ENCODE measurements around the gene DISP1.
"Not testable (repeated sequence)": the region's sequence is repeated elsewhere in the genome, so short reads cannot be mapped to it uniquely, and the experiment has no call there.

DISP1 gene

DNA sequence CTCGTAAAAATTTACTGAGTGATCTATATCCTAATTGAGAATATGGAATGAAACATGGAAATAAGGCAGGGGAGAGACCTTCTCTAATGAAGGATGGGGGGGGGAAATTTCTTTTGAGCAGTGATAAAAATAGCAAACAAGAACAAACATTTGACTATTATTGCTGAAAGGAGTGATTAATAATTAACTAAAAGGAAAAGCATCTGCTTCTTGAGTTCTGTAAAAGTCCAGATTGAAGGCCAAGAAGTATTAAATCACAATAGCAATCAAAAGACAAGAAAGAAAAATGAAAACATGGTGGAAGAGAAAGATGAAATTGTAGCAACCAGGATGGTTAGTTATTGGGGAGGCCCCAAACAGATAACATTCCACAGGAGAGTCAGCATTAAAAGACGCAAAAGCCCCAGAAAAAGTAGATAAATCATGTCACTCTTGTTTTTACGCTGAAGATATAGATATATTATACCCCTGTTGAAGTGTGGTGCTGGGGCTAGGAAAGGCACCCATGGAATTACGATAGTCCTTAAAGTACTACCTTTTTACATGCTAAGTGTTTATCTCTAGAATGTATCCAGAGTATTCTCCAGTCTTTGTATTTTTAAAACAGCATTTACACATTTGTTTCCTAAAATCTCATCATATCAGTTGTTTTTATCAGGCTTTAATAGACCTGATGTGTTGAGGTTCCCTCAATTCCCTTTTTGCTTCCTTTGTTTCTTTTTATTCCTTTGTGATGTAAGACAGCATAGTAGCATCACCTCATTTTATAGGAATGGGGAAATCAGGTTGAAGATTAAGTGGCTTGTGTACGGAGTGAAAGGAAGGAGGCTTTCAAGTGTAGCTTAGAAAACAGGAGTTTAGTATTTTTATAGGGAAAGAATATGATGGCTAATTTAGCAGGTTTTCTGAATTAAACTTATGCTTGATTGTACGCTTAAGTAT, 28.9 kb downstream of the DISP1 start:
- H3K4me3 ChIP-seq (ENCODE audit: low read depth, low read length) = no peak overlapping the region
- no peak overlapping the region for H2AFZ ChIP-seq
- H3K9ac ChIP-seq = no peak overlapping the region

DNA sequence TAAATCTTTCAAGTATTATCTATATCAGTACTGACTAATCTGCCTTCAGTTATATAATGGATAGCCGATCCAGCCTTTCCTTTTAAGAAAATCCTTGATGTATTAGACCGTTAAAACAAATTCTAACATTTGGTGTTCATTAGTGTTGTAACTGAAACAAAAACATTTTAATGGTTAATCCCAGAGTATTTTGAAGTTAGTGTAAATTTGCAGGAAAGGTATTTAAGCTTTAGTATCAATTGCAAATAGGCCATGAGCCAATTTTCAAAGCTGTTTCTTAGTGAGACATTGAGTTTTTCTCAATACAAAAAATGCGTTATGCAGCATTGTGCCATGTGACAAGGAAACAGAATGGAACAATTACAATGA, 29.6 kb downstream of the DISP1 start:
- no peak overlapping the region for H3K27ac ChIP-seq

More for the DNA sequence above, 28.9 kb downstream of the DISP1 start:
- no peaks in the 10 kb centered on the region for H3K27me3 ChIP-seq (ENCODE audit: control insufficient read depth, insufficient read depth, low read length)
- H3K79me2 ChIP-seq = peaks cover 2% of the 10 kb centered on the region
- H3K36me3 ChIP-seq (ENCODE audit: control insufficient read depth, insufficient read depth, low read length) = no peaks in the 10 kb centered on the region
- no peak overlapping the region for H3K27ac ChIP-seq
- no peak overlapping the region for H3K4me2 ChIP-seq (ENCODE audit: low read length)
- no peaks in the 10 kb centered on the region for H3K9me3 ChIP-seq (ENCODE audit: control insufficient read depth, low read length)
- no peaks in the 10 kb centered on the region for H3K4me1 ChIP-seq
- TF ChIP-seq, protein P1, sequence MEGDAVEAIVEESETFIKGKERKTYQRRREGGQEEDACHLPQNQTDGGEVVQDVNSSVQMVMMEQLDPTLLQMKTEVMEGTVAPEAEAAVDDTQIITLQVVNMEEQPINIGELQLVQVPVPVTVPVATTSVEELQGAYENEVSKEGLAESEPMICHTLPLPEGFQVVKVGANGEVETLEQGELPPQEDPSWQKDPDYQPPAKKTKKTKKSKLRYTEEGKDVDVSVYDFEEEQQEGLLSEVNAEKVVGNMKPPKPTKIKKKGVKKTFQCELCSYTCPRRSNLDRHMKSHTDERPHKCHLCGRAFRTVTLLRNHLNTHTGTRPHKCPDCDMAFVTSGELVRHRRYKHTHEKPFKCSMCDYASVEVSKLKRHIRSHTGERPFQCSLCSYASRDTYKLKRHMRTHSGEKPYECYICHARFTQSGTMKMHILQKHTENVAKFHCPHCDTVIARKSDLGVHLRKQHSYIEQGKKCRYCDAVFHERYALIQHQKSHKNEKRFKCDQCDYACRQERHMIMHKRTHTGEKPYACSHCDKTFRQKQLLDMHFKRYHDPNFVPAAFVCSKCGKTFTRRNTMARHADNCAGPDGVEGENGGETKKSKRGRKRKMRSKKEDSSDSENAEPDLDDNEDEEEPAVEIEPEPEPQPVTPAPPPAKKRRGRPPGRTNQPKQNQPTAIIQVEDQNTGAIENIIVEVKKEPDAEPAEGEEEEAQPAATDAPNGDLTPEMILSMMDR (IDR thresholded peaks at IDR 0.05) = no peak

DNA sequence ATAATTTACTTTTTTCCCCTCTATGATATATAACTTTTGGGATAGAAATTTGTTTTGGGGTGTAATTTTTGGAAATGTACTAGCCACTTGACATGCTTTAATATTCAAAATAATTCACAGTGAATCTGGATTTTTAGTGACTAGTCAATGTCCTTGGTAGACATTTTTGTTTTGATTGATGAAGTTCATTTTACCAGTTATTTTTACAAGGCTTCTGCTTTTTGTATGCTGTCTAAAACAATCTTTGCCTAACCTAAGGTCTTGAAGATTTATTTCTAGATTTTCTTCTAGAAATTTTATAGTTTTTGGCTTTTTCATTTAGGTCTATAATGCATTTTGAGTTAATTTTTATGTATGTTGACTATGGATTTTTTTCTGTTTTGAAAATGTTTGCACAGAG, 30.9 kb downstream of the DISP1 start:
- Histone ChIP-seq H3K27me3 (ENCODE audit: control insufficient read depth, insufficient read depth, low read length) (no peaks in the 10 kb centered on the region), H3K36me3 (ENCODE audit: control insufficient read depth, insufficient read depth, low read length) (no peaks in the 10 kb centered on the region), H3K27ac (no peak overlapping the region), H3K79me2 (peaks cover 2% of the 10 kb centered on the region), H3K4me3 (ENCODE audit: low read depth, low read length) (no peak overlapping the region), H3K9me3 (ENCODE audit: control insufficient read depth, low read length) (no peaks in the 10 kb centered on the region), H3K9ac (no peak overlapping the region), H2AFZ (no peak overlapping the region), H3K4me1 (no peaks in the 10 kb centered on the region), H3K4me2 (ENCODE audit: low read length) (no peak overlapping the region)
- TF ChIP-seq, protein P1 (IDR thresholded peaks at IDR 0.05) = no peak

More for the DNA sequence above, 29.6 kb downstream of the DISP1 start:
- Histone ChIP-seq H3K9ac (no peak overlapping the region), H3K79me2 (peaks cover 2% of the 10 kb centered on the region), H3K4me1 (no peaks in the 10 kb centered on the region), H3K4me2 (ENCODE audit: low read length) (no peak overlapping the region), H3K27me3 (ENCODE audit: control insufficient read depth, insufficient read depth, low read length) (no peaks in the 10 kb centered on the region), H3K9me3 (ENCODE audit: control insufficient read depth, low read length) (no peaks in the 10 kb centered on the region), H3K4me3 (ENCODE audit: low read depth, low read length) (no peak overlapping the region), H3K36me3 (ENCODE audit: control insufficient read depth, insufficient read depth, low read length) (no peaks in the 10 kb centered on the region), H2AFZ (no peak overlapping the region)
- TF ChIP-seq, protein P1 (IDR thresholded peaks at IDR 0.05) = no peak

DNA sequence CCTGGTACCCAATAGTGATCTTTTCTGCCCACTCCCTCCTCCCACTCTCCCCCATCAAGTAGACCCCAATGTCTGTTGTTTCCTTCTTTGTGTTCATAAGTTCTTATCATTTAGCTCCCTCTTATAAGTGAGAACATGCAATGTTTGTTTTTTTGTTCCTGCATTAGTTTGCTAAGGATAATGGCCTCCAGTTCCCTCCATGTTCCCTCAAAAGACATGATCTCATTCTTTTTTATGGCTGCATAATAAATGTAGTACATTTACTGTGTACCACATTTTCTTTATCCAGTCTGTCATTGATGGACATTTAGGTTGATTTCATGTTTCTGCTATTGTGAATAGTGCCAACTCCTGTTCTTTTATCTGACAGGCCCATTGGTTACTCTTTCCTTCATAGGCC, 35.7 kb downstream of the DISP1 start:
- H3K4me3 ChIP-seq (ENCODE audit: low read depth, low read length); H3K4me2 ChIP-seq (ENCODE audit: low read length); H3K79me2 ChIP-seq; H3K4me1 ChIP-seq; H3K36me3 ChIP-seq (ENCODE audit: control insufficient read depth, insufficient read depth, low read length); H3K9me3 ChIP-seq (ENCODE audit: control insufficient read depth, low read length); H3K27ac ChIP-seq; H3K9ac ChIP-seq; H2AFZ ChIP-seq; H3K27me3 ChIP-seq (ENCODE audit: control insufficient read depth, insufficient read depth, low read length): not testable (repeated sequence)

DNA sequence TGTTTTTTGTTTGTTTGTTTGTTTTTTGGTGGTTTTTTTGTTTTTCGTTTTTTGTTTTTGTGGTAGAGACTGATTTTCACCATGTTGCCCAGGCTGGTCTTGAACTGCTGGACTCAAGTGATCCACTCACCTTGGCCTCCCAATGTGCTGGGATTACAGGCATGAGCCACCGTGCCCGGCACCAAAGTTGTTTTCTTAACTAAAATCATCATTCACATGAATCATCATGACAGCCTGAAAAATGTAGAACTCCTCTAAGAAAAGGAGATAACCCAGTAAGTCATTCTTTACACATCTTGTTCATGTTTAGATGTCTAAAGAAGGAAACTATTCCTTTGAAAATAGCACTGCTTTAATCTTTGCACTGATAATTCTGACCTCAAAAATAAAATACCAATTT, 37.5 kb downstream of the DISP1 start:
- TF ChIP-seq, protein P1 (IDR thresholded peaks at IDR 0.05) = no peak
- H3K9ac ChIP-seq = no peak overlapping the region

More for the DNA sequence above, 37.5 kb downstream of the DISP1 start:
- Histone ChIP-seq H3K4me2 (ENCODE audit: low read length) (no peak overlapping the region), H3K36me3 (ENCODE audit: control insufficient read depth, insufficient read depth, low read length) (no peaks in the 10 kb centered on the region), H3K79me2 (no peaks in the 10 kb centered on the region), H3K27me3 (ENCODE audit: control insufficient read depth, insufficient read depth, low read length) (no peaks in the 10 kb centered on the region), H3K27ac (no peak overlapping the region), H3K4me3 (ENCODE audit: low read depth, low read length) (no peak overlapping the region), H3K4me1 (no peaks in the 10 kb centered on the region), H2AFZ (no peak overlapping the region), H3K9me3 (ENCODE audit: control insufficient read depth, low read length) (no peaks in the 10 kb centered on the region)

Measured in parathyroid adenoma (tissue), 2 donors.